COR-L47 (cell line): ENCODE measurements around the gene ADGRE1.

Experiments used
- DNase-seq: peaks from one replicate; lab custom pipeline; 2025; lab: John Stamatoyannopoulos, UW

ADGRE1 gene

GRCh38 chr19:6955082-6955481, 67.7 kb downstream of the ADGRE1 start:
- DNase-seq, result no peak

DNA sequence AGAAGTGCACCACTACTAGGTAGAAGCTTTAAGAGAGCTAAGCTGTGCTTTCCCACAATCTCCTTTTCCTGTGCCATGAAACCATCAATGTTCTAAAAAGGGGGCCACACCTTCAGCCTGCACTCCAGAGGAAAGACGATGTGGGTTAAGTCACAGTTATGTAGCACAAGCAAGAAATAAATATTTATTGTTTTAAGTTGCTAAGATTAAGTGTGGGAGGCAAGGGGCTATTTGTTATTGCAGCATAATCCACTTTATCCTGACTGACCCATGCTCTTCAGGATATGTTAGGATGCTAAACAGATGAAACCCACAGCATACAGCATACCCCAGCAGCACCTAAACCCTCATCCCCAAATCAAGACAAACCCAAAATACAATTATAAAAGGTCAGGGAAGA, 69.2 kb downstream of the ADGRE1 start:
- DNase-seq, result no peak

DNA sequence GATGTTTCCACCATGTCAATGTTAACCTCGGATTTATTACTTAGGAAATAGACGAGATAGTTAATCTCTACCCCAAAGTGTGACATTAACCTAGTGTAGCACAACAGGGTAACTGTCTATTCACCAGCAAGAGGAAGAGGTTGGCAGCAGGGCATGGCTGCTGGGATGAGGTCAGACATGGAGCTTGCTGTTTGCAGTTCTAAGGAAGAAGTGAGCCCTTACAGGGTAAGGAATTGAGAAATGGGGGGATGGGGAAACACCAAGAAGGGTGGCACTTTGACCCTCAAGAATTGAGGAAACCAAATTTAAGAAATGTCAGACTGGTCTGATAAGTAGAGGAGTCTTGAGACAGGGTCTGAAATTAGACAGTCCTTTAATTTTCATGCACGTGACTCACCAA, 71.4 kb downstream of the ADGRE1 start:
- no peak for DNase-seq

GRCh38 chr19:6963244-6963852, 76.0 kb downstream of the ADGRE1 start:
- no peak for DNase-seq

GRCh38 chr19:6963937-6964336, 76.6 kb downstream of the ADGRE1 start:
- DNase-seq, result no peak

GRCh38 chr19:6967967-6968366, 80.6 kb downstream of the ADGRE1 start:
- no peak for DNase-seq

DNA sequence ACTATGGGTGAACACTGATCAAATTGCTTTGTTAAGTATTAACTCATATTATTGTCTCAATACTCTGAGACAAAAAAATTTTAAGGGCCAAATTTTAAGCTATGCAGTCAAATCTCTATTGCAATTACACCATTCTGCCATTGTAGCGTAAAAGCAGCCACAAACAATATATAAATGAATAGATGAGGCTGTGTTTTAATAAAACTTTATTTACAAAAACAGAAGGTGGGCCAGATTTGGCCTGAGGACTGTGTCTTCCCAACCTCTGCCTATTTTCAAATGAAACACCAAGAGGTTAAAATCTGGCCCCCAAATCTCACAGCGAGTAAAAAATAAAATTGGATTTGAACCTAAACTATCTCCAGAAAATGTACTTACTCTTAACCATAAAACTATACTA, 82.1 kb downstream of the ADGRE1 start:
- DNase-seq, result no peak

- no peak for DNase-seq
Observed at GRCh38 chr19:6970021-6970420, 82.6 kb downstream of the ADGRE1 start.

GRCh38 chr19:6970443-6970842, 83.1 kb downstream of the ADGRE1 start:
- no peak for DNase-seq

DNA sequence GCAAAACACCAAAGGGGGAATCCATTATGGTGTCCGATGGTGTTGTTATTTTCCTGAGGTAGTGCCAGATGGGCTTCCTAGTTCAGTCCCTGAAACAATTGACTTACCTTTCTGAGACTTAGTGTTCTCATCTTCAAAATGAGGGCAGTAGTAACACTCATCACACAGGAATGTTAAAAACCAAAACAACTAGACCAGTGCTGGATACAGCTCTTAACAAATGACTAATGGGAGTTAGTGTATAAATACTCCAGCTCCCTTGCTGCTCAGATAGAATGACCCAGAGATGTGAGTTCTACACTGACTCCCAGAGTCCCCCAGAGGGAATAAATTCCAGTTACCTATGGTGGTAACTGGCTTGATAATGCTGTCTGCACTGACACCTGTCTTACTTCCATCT, 84.0 kb downstream of the ADGRE1 start:
- DNase-seq, result no peak

DNA sequence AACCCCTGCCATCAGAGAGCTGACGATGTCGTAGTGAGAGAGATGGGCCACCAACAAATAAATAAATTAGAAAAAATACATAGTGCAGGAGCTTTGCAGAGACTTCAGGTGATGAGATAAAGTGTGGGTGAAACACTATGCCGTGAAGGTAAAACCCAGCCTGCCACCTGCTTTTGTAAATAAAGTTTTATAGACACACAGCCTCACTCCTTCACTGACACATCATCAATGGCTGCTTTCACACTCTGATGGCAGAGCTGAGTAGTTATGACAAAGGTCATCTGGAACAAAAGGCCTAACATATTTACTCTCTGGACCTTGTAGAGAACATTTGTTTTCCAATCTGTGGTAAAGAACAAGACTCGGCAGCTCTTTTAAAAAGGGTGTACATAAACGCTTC, 88.8 kb downstream of the ADGRE1 start:
- DNase-seq, result no peak

- no peak for DNase-seq
Observed at GRCh38 chr19:6979399-6979798, 92.0 kb downstream of the ADGRE1 start.

DNA sequence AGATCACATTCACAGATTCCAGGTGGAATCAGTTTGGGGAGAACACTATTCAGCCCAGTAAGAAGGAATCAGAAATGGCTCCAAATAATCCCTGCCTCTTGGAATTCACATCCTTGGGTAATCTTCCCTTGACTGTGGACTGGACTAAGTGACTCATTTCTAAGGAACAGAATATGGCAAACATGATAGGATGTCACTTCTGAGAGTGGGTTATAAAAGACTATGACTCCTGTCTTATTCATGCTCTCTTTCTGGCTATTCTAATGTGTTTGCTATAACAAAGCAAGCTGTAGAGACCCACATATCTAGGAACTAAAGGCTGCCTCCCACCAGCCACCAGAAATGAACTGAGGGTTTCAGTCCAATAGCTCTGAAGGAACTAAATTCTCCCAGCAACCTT, 96.1 kb downstream of the ADGRE1 start:
- DNase-seq, result no peak

DNA sequence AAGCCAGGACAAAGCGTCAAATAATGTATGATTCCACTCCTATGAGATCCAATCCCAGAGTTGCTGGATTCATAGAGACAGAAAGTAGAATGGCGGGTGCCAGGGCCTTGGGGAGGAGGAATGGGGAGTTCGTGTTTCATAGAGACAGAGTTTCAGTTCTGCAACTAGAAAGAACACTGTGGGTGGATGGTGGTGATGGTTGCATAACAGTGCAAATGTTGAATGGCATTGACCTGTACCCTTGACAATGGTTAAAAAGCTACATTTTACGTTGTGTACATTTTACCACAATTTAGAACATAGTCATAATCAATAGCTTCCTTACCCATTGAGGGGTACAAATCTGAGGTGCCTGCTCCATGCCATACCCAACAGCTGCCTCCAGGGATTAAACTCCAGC, 100.5 kb downstream of the ADGRE1 start:
- DNase-seq, result no peak

DNA sequence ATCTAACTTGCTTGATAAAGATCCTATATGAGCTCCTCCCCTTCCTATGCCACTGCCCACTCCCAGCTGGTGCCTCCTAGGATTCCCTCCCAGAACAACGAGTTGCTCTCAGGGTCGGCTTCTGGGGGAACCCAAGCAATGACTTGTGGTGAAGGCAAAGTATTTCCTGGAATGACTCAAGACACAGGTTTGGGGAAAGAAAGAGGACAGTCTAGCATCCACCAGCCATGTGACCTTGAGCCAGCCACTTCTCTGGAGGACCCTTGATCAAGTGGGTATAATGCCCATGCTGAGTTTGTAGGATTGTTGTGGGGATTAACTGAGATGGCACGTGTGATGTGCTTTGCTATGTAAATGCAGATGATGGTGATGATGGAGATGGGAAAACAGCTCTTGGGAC, 100.9 kb downstream of the ADGRE1 start:
- no peak for DNase-seq
